Epithelial cell of proximal tubule (primary cell): Measurements from ENCODE around the gene ZNF296. TPM values are rescaled to one million over a fixed set of nuclear protein-coding genes. Genes with fewer than 3 reads are reported as not detected.

Experiments used
- DNase-seq: peaks from one replicate; pipeline ENCODE4 v3.0.0-alpha.2; 2011; ENCODE audit warnings: low read depth
- H3K4me3 ChIP-seq: 2 replicates; pipeline ENCODE4 v1.5.1; 2011; ENCODE audit warnings: low read depth, mild to moderate bottlenecking, low read length
- CTCF ChIP-seq: conservative IDR thresholded peaks from 2 replicates; pipeline ENCODE4 v1.5.1; 2012; ENCODE audit warnings: low read depth, mild to moderate bottlenecking, low read length
- total RNA-seq: library from RNA; depleted of rRNA; stranded (reverse); fragments of >200 nt; gene quantifications from 2 replicates; pipeline ENCODE4 v1.2.3, GENCODE V29; 2015

The ZNF296 gene
- total RNA-seq, 1 donor from 2014 or later = 1.7 TPM

GRCh38 chr19:45086480-45086879, 10.2 kb upstream of the ZNF296 start:
- H3K4me3 ChIP-seq = no peak overlapping the region
- no peak for DNase-seq
- TF ChIP-seq CTCF = no peak

- no peak for TF ChIP-seq CTCF
- no peak overlapping the region for H3K4me3 ChIP-seq
- no peak for DNase-seq
Measured at GRCh38 chr19:45082170-45082569, 5.9 kb upstream of the ZNF296 start.

GRCh38 chr19:45079911-45080370, 3.7 kb upstream of the ZNF296 start:
- no peak for TF ChIP-seq CTCF
- DNase-seq = no peak
- H3K4me3 ChIP-seq = peak overlapping the region; percentile 79

GRCh38 chr19:45079063-45079910, 3.0 kb upstream of the ZNF296 start, which contains the start of gene GEMIN7:
Gene GEMIN7, plus strand, starts transcription at chr19:45079260. Its CDS starts 10,855 bp downstream, at chr19:45090115.
- TF ChIP-seq CTCF = peak; percentile 13
- peak within 1 kb of the TSS; percentile 79 for H3K4me3 ChIP-seq
- DNase-seq = no peak

GRCh38 chr19:45078390-45079062, 2.2 kb upstream of the ZNF296 start:
- no peak for DNase-seq
- H3K4me3 ChIP-seq = peak overlapping the region; percentile 79
- TF ChIP-seq CTCF = no peak

GRCh38 chr19:45076851-45077730, 813 bp upstream of the ZNF296 start:
- H3K4me3 ChIP-seq = peak overlapping the region; percentile 53
- DNase-seq = no peak

More at GRCh38 chr19:45076851-45077730, 813 bp upstream of the ZNF296 start:
- TF ChIP-seq CTCF = no peak
